ENCODE data around the gene SLC27A5.
A peak's percentile ranks its signal among the peaks of the same experiment; 100 is the strongest.

The SLC27A5 gene

DNA sequence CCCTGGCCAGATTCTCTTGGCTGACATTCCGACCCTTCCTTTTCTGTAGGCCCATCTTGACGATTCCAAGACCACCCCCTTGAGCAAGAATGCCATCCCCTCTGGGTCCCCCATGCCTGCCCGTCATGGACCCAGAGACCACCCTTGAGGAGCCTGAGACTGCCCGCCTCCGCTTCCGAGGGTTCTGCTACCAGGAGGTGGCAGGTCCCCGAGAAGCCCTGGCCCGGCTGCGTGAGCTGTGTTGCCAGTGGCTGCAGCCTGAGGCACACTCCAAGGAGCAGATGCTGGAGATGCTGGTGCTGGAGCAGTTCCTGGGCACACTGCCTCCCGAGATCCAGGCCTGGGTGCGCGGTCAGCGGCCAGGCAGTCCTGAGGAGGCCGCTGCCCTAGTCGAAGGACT, 34.7 kb downstream of the SLC27A5 start:
- TF ChIP-seq, protein P1, sequence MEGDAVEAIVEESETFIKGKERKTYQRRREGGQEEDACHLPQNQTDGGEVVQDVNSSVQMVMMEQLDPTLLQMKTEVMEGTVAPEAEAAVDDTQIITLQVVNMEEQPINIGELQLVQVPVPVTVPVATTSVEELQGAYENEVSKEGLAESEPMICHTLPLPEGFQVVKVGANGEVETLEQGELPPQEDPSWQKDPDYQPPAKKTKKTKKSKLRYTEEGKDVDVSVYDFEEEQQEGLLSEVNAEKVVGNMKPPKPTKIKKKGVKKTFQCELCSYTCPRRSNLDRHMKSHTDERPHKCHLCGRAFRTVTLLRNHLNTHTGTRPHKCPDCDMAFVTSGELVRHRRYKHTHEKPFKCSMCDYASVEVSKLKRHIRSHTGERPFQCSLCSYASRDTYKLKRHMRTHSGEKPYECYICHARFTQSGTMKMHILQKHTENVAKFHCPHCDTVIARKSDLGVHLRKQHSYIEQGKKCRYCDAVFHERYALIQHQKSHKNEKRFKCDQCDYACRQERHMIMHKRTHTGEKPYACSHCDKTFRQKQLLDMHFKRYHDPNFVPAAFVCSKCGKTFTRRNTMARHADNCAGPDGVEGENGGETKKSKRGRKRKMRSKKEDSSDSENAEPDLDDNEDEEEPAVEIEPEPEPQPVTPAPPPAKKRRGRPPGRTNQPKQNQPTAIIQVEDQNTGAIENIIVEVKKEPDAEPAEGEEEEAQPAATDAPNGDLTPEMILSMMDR (conservative IDR thresholded peaks at IDR 0.05): no peak
- peak overlapping the region; percentile 89 for H3K27ac ChIP-seq

DNA sequence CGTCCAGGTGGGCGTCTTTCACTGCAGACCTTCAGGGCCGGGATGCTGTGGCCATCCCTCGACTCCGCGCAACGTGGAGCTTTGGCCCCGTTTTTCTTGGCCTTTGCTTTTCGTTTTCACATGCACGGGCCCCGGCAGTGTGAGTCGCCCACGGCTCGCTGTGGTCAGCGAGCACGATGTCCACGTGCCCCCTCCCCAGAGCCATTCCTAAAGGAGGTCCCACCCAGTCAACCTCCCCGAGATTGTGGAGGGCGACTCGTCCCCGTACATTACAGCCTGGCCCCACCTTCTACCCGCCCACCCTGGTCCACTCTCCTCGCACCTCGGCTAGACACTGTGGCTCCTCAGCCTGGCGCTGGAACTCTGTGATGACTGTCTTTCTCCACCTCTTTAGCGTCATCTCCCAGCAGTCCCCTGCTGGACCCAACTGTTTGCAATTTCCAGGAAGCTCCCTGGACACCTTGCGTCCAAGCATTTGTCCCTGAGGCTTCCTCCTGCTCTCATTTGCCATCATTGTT, 35.2 kb downstream of the SLC27A5 start:
- H3K27ac ChIP-seq: peak overlapping the region; percentile 89
- TF ChIP-seq, protein P1 (conservative IDR thresholded peaks at IDR 0.05): no peak

- peak within 1 kb of the TSS; percentile 89 for H3K27ac ChIP-seq
These were observed 35.9 kb downstream of the SLC27A5 start, which contains the start of gene ZNF446 for GRCh38 chr19:58475714-58476497. TSS of gene ZNF446 (plus strand) at chr19:58476352. CDS start at chr19:58477219, 867 bp downstream.

GRCh38 chr19:58474997-58475713, 36.6 kb downstream of the SLC27A5 start:
- H3K27ac ChIP-seq: peak overlapping the region; percentile 89
- TF ChIP-seq, protein P1 (conservative IDR thresholded peaks at IDR 0.05): no peak

More at GRCh38 chr19:58475714-58476497, 35.9 kb downstream of the SLC27A5 start, which contains the start of gene ZNF446:
- TF ChIP-seq, protein P1 (conservative IDR thresholded peaks at IDR 0.05): no peak

GRCh38 chr19:58474291-58474996, 37.3 kb downstream of the SLC27A5 start:
- TF ChIP-seq, protein P1 (conservative IDR thresholded peaks at IDR 0.05): no peak
- peak overlapping the region; percentile 89 for H3K27ac ChIP-seq

DNA sequence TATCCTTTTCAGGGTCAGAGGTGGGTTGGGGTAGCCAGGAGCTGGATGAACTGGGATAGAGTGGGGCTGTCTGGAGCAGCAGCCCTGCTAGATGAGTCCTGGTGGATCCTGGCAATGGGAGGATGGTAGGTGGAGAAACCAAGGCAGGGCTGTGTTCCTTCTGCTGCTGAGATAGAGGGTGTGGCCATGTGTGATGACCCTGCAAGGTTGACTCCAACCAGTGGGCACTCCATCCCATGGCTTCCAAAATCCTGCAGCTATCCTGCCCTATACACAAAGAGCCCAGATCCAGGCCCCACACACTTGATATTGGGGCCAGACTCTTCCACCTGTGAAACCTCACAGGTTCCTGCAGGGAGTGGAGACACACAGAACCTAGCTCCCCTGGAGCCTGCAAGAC, 38.0 kb downstream of the SLC27A5 start:
- TF ChIP-seq, protein P1 (conservative IDR thresholded peaks at IDR 0.05): no peak
- H3K27ac ChIP-seq: no peak overlapping the region
